Naive thymus-derived CD4-positive, alpha-beta T cell (primary cell): ENCODE measurements around the gene POGK. TPM values are rescaled to one million over a fixed set of nuclear protein-coding genes. Genes with fewer than 3 reads are reported as not detected.
A peak's percentile ranks its signal among the peaks of the same experiment; 100 is the strongest.

Experiments used
- ATAC-seq: fragments of 150-1000 bp; cut with Tn5 transposase; 2 replicates; pipeline ENCODE4 v1.10.0; 2021; ENCODE audit warnings: mild to moderate bottlenecking, moderate library complexity
- CTCF ChIA-PET: fragments of 350-600 bp; sonication (Branson Sonifier 250); formaldehyde crosslinking; loops from one replicate; lab custom pipeline; 2021; ENCODE audit warnings: antibody characterized with exemption; lab: Charles Lee
- POLR2A ChIA-PET: fragments of 350-600 bp; sonication (Branson Sonifier 250); formaldehyde crosslinking; loops from one replicate; lab custom pipeline; 2021; ENCODE audit warnings: antibody characterized with exemption, inconsistent platforms; lab: Charles Lee
- DNase-seq, 9 donors: peaks; one replicate each; pipeline versions ENCODE4 v3.0.0 to v3.0.0-alpha.2; 2020 to 2022; ENCODE audit warnings: mixed read lengths in 1 of 9
- H3K27ac ChIP-seq: one replicate; pipeline ENCODE4 v1.7.0; 2013; ENCODE audit warnings: mild to moderate bottlenecking, low read depth, low read length, moderate library complexity
- H3K27me3 ChIP-seq, 2 donors: one replicate each; pipeline ENCODE4 v1.7.0; 2013; ENCODE audit warnings: low read length in 2 of 2, mild to moderate bottlenecking in 2 of 2, moderate library complexity in 2 of 2; ENCODE audit not compliant: control insufficient read depth in 2 of 2, insufficient read depth in 2 of 2
- H3K36me3 ChIP-seq, 3 experiments: 1 replicate in 2 of 3; 2 replicates in 1 of 3; pipeline ENCODE4 v1.7.0; 2013; ENCODE audit warnings: low read length in 3 of 3, mild to moderate bottlenecking in 3 of 3, moderate library complexity in 1 of 3; ENCODE audit not compliant: insufficient read depth in 3 of 3, control insufficient read depth in 2 of 3
- H3K4me1 ChIP-seq, 2 donors: one replicate each; pipeline ENCODE4 v1.7.0; 2013; ENCODE audit warnings: low read length in 2 of 2, mild to moderate bottlenecking in 2 of 2, moderate library complexity in 1 of 2; ENCODE audit not compliant: control insufficient read depth in 2 of 2, insufficient read depth in 2 of 2
- H3K4me3 ChIP-seq: 2 replicates; pipeline ENCODE4 v1.7.0; 2013; ENCODE audit warnings: mild to moderate bottlenecking, low read length
- H3K9me3 ChIP-seq, 3 experiments: 1 replicate in 2 of 3; 2 replicates in 1 of 3; pipeline ENCODE4 v1.7.0; 2013; ENCODE audit warnings: low read length in 3 of 3; ENCODE audit not compliant: control insufficient read depth in 2 of 3
- H3K27ac Mint-ChIP-seq, 9 donors: one replicate each; pipeline ENCODE4 v1.8.0; 2020 to 2022; ENCODE audit warnings: mixed read lengths in 9 of 9, mild to moderate bottlenecking in 8 of 9, moderate library complexity in 5 of 9, inconsistent platforms in 2 of 9
- H3K27me3 Mint-ChIP-seq, 5 donors: one replicate each; pipeline ENCODE4 v1.8.0; 2021 to 2022; ENCODE audit warnings: mixed read lengths in 5 of 5, mild to moderate bottlenecking in 1 of 5
- H3K36me3 Mint-ChIP-seq, 5 donors: one replicate each; pipeline ENCODE4 v1.8.0; 2020 to 2022; ENCODE audit warnings: mixed read lengths in 5 of 5, mild to moderate bottlenecking in 3 of 5, inconsistent platforms in 1 of 5
- H3K4me1 Mint-ChIP-seq, 7 donors: one replicate each; pipeline ENCODE4 v1.8.0; 2020 to 2022; ENCODE audit warnings: mixed read lengths in 7 of 7, mild to moderate bottlenecking in 3 of 7, inconsistent platforms in 1 of 7
- H3K4me3 Mint-ChIP-seq, 10 donors: one replicate each; pipeline ENCODE4 v1.8.0; 2020 to 2022; ENCODE audit warnings: mild to moderate bottlenecking in 10 of 10, mixed read lengths in 10 of 10, moderate library complexity in 6 of 10, inconsistent platforms in 2 of 10
- H3K9me3 Mint-ChIP-seq, 11 donors: one replicate each; pipeline ENCODE4 v1.8.0; 2020 to 2022; ENCODE audit warnings: mixed read lengths in 11 of 11, mild to moderate bottlenecking in 4 of 11, inconsistent platforms in 1 of 11, moderate library complexity in 1 of 11
- intact Hi-C, 2 donors: fragments of 100-400 bp; cut with micrococcal nuclease; formaldehyde crosslinking; loops; one replicate each; pipeline ENCODE4 v1.15.1; 2023
- polyA plus RNA-seq, 2 donors: library from polyadenylated mRNA; unstranded; fragments of 300-500 nt; fragmentation: Illumina TruSeq; gene quantifications; one replicate each; pipeline ENCODE4 v1.2.3, GENCODE V29; 2021
- total RNA-seq, 6 experiments: library from RNA in 5 of 6; stranded (reverse) in 5 of 6; gene quantifications; 1 replicate in 5 of 6; 2 replicates in 1 of 6; pipeline ENCODE4 v1.2.3 and lab custom pipeline; 2021 to 2026

Gene POGK
- total and polyA plus RNA-seq, 7 experiments from 2014 or later = 14.4 to 38.7 (median 26.5) TPM

- peaks cover 6 to 15% (median 8%) of the 10 kb centered on the region in 7 donors for H3K4me1 Mint-ChIP-seq
- peaks cover 0 to 77% (median 9%) of the 10 kb centered on the region in 3 experiments for H3K36me3 ChIP-seq
- ATAC-seq (no peak), DNase-seq (no peak)
- ChIA-PET POLR2A (no interaction called here), CTCF (no interaction called here)
- H3K36me3 Mint-ChIP-seq = peaks cover 12 to 53% (median 25%) of the 10 kb centered on the region in 5 donors
- no peak overlapping the region for H3K4me3 ChIP-seq
- intact Hi-C loops = no loop called here
- no peaks in the 10 kb centered on the region for H3K27me3 Mint-ChIP-seq
- peak overlapping the region in 5 of 9 donors; percentile 1 to 48 (median 6) for H3K27ac Mint-ChIP-seq
- H3K27me3 ChIP-seq = no peaks in the 10 kb centered on the region
- no peaks in the 10 kb centered on the region for H3K9me3 Mint-ChIP-seq
- no peaks in the 10 kb centered on the region for H3K4me1 ChIP-seq
- no peak overlapping the region for H3K27ac ChIP-seq
- no peak overlapping the region for H3K4me3 Mint-ChIP-seq
- H3K9me3 ChIP-seq = no peaks in the 10 kb centered on the region
Measured at GRCh38 chr1:166859597-166859996, 20.3 kb downstream of the POGK start.

- Mint-ChIP-seq H3K4me3 (no peak overlapping the region), H3K9me3 (no peaks in the 10 kb centered on the region), H3K36me3 (peaks cover 12 to 50% (median 17%) of the 10 kb centered on the region in 5 donors), H3K4me1 (peaks cover 8 to 39% (median 25%) of the 10 kb centered on the region in 7 donors), H3K27ac (no peak overlapping the region), H3K27me3 (no peaks in the 10 kb centered on the region)
- CTCF ChIA-PET = no interaction called here
- POLR2A ChIA-PET = no interaction called here
- Histone ChIP-seq H3K36me3 (peaks cover 0 to 44% (median 9%) of the 10 kb centered on the region in 3 experiments), H3K4me1 (no peaks in the 10 kb centered on the region), H3K4me3 (no peak overlapping the region), H3K27me3 (no peaks in the 10 kb centered on the region), H3K9me3 (no peaks in the 10 kb centered on the region), H3K27ac (no peak overlapping the region)
- ATAC-seq (no peak), DNase-seq (no peak)
- intact Hi-C loops = no loop called here
Measured at GRCh38 chr1:166865926-166866325, 26.7 kb downstream of the POGK start.

- H3K9me3 Mint-ChIP-seq = no peaks in the 10 kb centered on the region
- CTCF ChIA-PET = interaction anchor here (1.2 kb wide), 1 partner anchor 193 kb away, joined by 4 read pairs; no protein-coding TSS in a partner anchor
- ATAC-seq = no peak
- intact Hi-C loops = no loop called here
- H3K36me3 Mint-ChIP-seq = peaks cover 12 to 30% (median 18%) of the 10 kb centered on the region in 5 donors
- Histone ChIP-seq H3K4me3 (no peak overlapping the region), H3K9me3 (no peaks in the 10 kb centered on the region), H3K27ac (no peak overlapping the region), H3K36me3 (peaks cover 0 to 19% (median 0%) of the 10 kb centered on the region in 3 experiments), H3K27me3 (no peaks in the 10 kb centered on the region), H3K4me1 (no peaks in the 10 kb centered on the region)
- POLR2A ChIA-PET = interaction anchor here (1.1 kb wide), 1 partner anchor 16 kb away, joined by 3 read pairs; no protein-coding TSS in a partner anchor
- H3K4me3 Mint-ChIP-seq = peak overlapping the region in 1 of 10 donors; percentile 3
- H3K4me1 Mint-ChIP-seq = peaks cover 27 to 65% (median 48%) of the 10 kb centered on the region in 7 donors
- DNase-seq = no peak
- H3K27ac Mint-ChIP-seq = peak overlapping the region in 5 of 9 donors; percentile 22 to 69 (median 62)
- H3K27me3 Mint-ChIP-seq = no peaks in the 10 kb centered on the region
Measured at GRCh38 chr1:166868639-166869038, 29.4 kb downstream of the POGK start.

- H3K9me3 Mint-ChIP-seq = no peaks in the 10 kb centered on the region
- Histone ChIP-seq H3K27me3 (no peaks in the 10 kb centered on the region), H3K4me1 (no peaks in the 10 kb centered on the region), H3K9me3 (no peaks in the 10 kb centered on the region), H3K36me3 (peaks cover 0 to 14% (median 0%) of the 10 kb centered on the region in 3 experiments), H3K4me3 (no peak overlapping the region), H3K27ac (no peak overlapping the region)
- peak overlapping the region in 1 of 10 donors; percentile 55 for H3K4me3 Mint-ChIP-seq
- H3K27me3 Mint-ChIP-seq = no peaks in the 10 kb centered on the region
- POLR2A ChIA-PET = interaction anchor here (0.7 kb wide), 1 partner anchor 121 kb away, joined by 3 read pairs; no protein-coding TSS in a partner anchor
- H3K36me3 Mint-ChIP-seq = peaks cover 7 to 22% (median 18%) of the 10 kb centered on the region in 5 donors
- CTCF ChIA-PET = interaction anchor here (1.2 kb wide), 1 partner anchor 192 kb away, joined by 4 read pairs; no protein-coding TSS in a partner anchor
- H3K4me1 Mint-ChIP-seq = peaks cover 31 to 64% (median 53%) of the 10 kb centered on the region in 7 donors
- intact Hi-C loops = no loop called here
- ATAC-seq = no peak
- peak overlapping the region in 5 of 9 donors; percentile 14 to 69 (median 62) for H3K27ac Mint-ChIP-seq
- DNase-seq = no peak
Measured at GRCh38 chr1:166869318-166870099, 30.2 kb downstream of the POGK start.

- H3K4me1 Mint-ChIP-seq = peaks cover 40 to 70% (median 62%) of the 10 kb centered on the region in 7 donors
- H3K27me3 ChIP-seq = no peaks in the 10 kb centered on the region
- H3K9me3 Mint-ChIP-seq = no peaks in the 10 kb centered on the region
- H3K36me3 ChIP-seq = peaks cover 0 to 10% (median 0%) of the 10 kb centered on the region in 3 experiments
- no peak overlapping the region for H3K27ac ChIP-seq
- no peak overlapping the region for H3K4me3 Mint-ChIP-seq
- no peak overlapping the region for H3K4me3 ChIP-seq
- no peaks in the 10 kb centered on the region for H3K27me3 Mint-ChIP-seq
- H3K27ac Mint-ChIP-seq = peak overlapping the region in 1 of 9 donors; percentile 62
- no peaks in the 10 kb centered on the region for H3K9me3 ChIP-seq
- POLR2A ChIA-PET = no interaction called here
- DNase-seq (no peak), ATAC-seq (no peak)
- CTCF ChIA-PET = no interaction called here
- peaks cover 6 to 10% of the 10 kb centered on the region in 2 donors for H3K4me1 ChIP-seq
- intact Hi-C loops = no loop called here
- peaks cover 7 to 24% (median 14%) of the 10 kb centered on the region in 5 donors for H3K36me3 Mint-ChIP-seq
Measured at GRCh38 chr1:166870584-166870983, 31.3 kb downstream of the POGK start.

GRCh38 chr1:166874464-166874863 lies 35.2 kb downstream of the POGK start:
- no peak for DNase-seq
- intact Hi-C loops = no loop called here
- Histone ChIP-seq H3K27ac (no peak overlapping the region), H3K36me3 (no peaks in the 10 kb centered on the region), H3K4me1 (peaks cover 10 to 12% of the 10 kb centered on the region in 2 donors), H3K4me3 (no peak overlapping the region), H3K9me3 (no peaks in the 10 kb centered on the region), H3K27me3 (no peaks in the 10 kb centered on the region)
- Mint-ChIP-seq H3K27me3 (peaks cover 0 to 4% (median 0%) of the 10 kb centered on the region in 5 donors), H3K4me1 (peaks cover 48 to 77% (median 70%) of the 10 kb centered on the region in 7 donors), H3K36me3 (peaks cover 0 to 18% (median 3%) of the 10 kb centered on the region in 5 donors), H3K9me3 (peaks cover 0 to 3% (median 0%) of the 10 kb centered on the region in 11 donors), H3K4me3 (peak overlapping the region in 9 of 10 donors; percentile 54 to 96 (median 92)), H3K27ac (peak overlapping the region in 2 of 9 donors; percentile 75 to 83)
- CTCF ChIA-PET = no interaction called here
- POLR2A ChIA-PET = interaction anchor here (0.6 to 2.4 kb wide), 4 partner anchors 36 to 1193 kb away, joined by 3 to 18 read pairs (median 6); partner anchors contain the start of genes POGK and POU2F1
- no peak for ATAC-seq
